HG02763 (cell line): ENCODE data around the gene TTC19.

ENCODE experiments used
- ATAC-seq: cut with Tn5 transposase; IDR thresholded peaks from one replicate; pipeline ENCODE4 v1.9.1; 2021; ENCODE audit warnings: mild to moderate bottlenecking, moderate library complexity; ENCODE audit not compliant: unreplicated experiment

Gene TTC19

GRCh38 chr17:15999141-15999973, at the start of gene TTC19, which contains the start of gene ZSWIM7:
Gene TTC19, plus strand, starts transcription at chr17:15999824. Its CDS starts 25 bp downstream, at chr17:15999849.
Gene ZSWIM7, minus strand, starts transcription at chr17:15999704. Its CDS starts 110 bp downstream, at chr17:15999594.
- peak; percentile 90 for ATAC-seq

- no peak for ATAC-seq
Measured at GRCh38 chr17:15951368-15952047, 48.1 kb upstream of the TTC19 start.

- no peak for ATAC-seq
Measured at GRCh38 chr17:15952048-15952532, 47.5 kb upstream of the TTC19 start.

- ATAC-seq, result no peak
Measured at GRCh38 chr17:15952916-15953790, 46.5 kb upstream of the TTC19 start.

- no peak for ATAC-seq
Measured at GRCh38 chr17:15954222-15954621, 45.4 kb upstream of the TTC19 start.

- no peak for ATAC-seq
Measured at GRCh38 chr17:15955793-15956541, 43.7 kb upstream of the TTC19 start.

GRCh38 chr17:15957206-15957605, 42.4 kb upstream of the TTC19 start:
- ATAC-seq, result no peak

- no peak for ATAC-seq
Measured at GRCh38 chr17:15957608-15958307, 41.9 kb upstream of the TTC19 start.

GRCh38 chr17:15958484-15958854, 41.2 kb upstream of the TTC19 start:
- no peak for ATAC-seq

GRCh38 chr17:15963670-15964110, 35.9 kb upstream of the TTC19 start:
- ATAC-seq, result no peak

GRCh38 chr17:15965528-15965927, 34.1 kb upstream of the TTC19 start:
- no peak for ATAC-seq

- ATAC-seq, result no peak
Measured at GRCh38 chr17:15966183-15966878, 33.3 kb upstream of the TTC19 start.

GRCh38 chr17:15966879-15967248, 32.8 kb upstream of the TTC19 start:
- no peak for ATAC-seq

- ATAC-seq, result no peak
Measured at GRCh38 chr17:15967706-15968399, 31.8 kb upstream of the TTC19 start.

GRCh38 chr17:15969463-15969862, 30.2 kb upstream of the TTC19 start:
- ATAC-seq, result no peak

GRCh38 chr17:15970500-15970899, 29.1 kb upstream of the TTC19 start:
- no peak for ATAC-seq

GRCh38 chr17:15971098-15971678, 28.4 kb upstream of the TTC19 start:
- no peak for ATAC-seq

GRCh38 chr17:15971882-15972281, 27.7 kb upstream of the TTC19 start:
- no peak for ATAC-seq
